ENCODE measurements around the gene NBAS.

The NBAS gene

GRCh38 chr2:15426606-15427005 is 134.5 kb downstream of the NBAS start:
- no peak for TF ChIP-seq FOXP2 (optimal IDR thresholded peaks at IDR 0.05; ENCODE audit: borderline replicate concordance, extremely low read depth, extremely low read length, insufficient read depth)
- TF ChIP-seq, protein P1, sequence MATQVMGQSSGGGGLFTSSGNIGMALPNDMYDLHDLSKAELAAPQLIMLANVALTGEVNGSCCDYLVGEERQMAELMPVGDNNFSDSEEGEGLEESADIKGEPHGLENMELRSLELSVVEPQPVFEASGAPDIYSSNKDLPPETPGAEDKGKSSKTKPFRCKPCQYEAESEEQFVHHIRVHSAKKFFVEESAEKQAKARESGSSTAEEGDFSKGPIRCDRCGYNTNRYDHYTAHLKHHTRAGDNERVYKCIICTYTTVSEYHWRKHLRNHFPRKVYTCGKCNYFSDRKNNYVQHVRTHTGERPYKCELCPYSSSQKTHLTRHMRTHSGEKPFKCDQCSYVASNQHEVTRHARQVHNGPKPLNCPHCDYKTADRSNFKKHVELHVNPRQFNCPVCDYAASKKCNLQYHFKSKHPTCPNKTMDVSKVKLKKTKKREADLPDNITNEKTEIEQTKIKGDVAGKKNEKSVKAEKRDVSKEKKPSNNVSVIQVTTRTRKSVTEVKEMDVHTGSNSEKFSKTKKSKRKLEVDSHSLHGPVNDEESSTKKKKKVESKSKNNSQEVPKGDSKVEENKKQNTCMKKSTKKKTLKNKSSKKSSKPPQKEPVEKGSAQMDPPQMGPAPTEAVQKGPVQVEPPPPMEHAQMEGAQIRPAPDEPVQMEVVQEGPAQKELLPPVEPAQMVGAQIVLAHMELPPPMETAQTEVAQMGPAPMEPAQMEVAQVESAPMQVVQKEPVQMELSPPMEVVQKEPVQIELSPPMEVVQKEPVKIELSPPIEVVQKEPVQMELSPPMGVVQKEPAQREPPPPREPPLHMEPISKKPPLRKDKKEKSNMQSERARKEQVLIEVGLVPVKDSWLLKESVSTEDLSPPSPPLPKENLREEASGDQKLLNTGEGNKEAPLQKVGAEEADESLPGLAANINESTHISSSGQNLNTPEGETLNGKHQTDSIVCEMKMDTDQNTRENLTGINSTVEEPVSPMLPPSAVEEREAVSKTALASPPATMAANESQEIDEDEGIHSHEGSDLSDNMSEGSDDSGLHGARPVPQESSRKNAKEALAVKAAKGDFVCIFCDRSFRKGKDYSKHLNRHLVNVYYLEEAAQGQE (IDR thresholded peaks at IDR 0.05; ENCODE audit: insufficient read depth in 1 of 2, low read depth in 2 of 2, low read length in 2 of 2) = no peak
- no peak for TF ChIP-seq TAF1 (IDR thresholded peaks at IDR 0.05; ENCODE audit: borderline replicate concordance, insufficient read depth, low read length)
- TF ChIP-seq POLR2AphosphoS5 (IDR thresholded peaks at IDR 0.05; ENCODE audit: low read depth, low read length) = no peak

- TF ChIP-seq POLR2AphosphoS5 (IDR thresholded peaks at IDR 0.05; ENCODE audit: low read depth, low read length) (no peak), FOXP2 (optimal IDR thresholded peaks at IDR 0.05; ENCODE audit: borderline replicate concordance, extremely low read depth, extremely low read length, insufficient read depth) (no peak), TAF1 (IDR thresholded peaks at IDR 0.05; ENCODE audit: borderline replicate concordance, insufficient read depth, low read length) (no peak), SIN3A (IDR thresholded peaks at IDR 0.05; ENCODE audit: borderline replicate concordance, insufficient read depth, low read length) (no peak)
- TF ChIP-seq, protein P1 (IDR thresholded peaks at IDR 0.05; ENCODE audit: insufficient read depth in 1 of 2, low read depth in 2 of 2, low read length in 2 of 2) = no peak
Measured at GRCh38 chr2:15425712-15426111, 135.4 kb downstream of the NBAS start.

- TF ChIP-seq FOXP2 (optimal IDR thresholded peaks at IDR 0.05; ENCODE audit: borderline replicate concordance, extremely low read depth, extremely low read length, insufficient read depth) (no peak), POLR2AphosphoS5 (IDR thresholded peaks at IDR 0.05; ENCODE audit: low read depth, low read length) (no peak), TAF1 (IDR thresholded peaks at IDR 0.05; ENCODE audit: borderline replicate concordance, insufficient read depth, low read length) (no peak), SIN3A (IDR thresholded peaks at IDR 0.05; ENCODE audit: borderline replicate concordance, insufficient read depth, low read length) (no peak)
- TF ChIP-seq, protein P1 (IDR thresholded peaks at IDR 0.05; ENCODE audit: insufficient read depth in 1 of 2, low read depth in 2 of 2, low read length in 2 of 2) = no peak
Measured at GRCh38 chr2:15421753-15422152, 139.4 kb downstream of the NBAS start.

DNA sequence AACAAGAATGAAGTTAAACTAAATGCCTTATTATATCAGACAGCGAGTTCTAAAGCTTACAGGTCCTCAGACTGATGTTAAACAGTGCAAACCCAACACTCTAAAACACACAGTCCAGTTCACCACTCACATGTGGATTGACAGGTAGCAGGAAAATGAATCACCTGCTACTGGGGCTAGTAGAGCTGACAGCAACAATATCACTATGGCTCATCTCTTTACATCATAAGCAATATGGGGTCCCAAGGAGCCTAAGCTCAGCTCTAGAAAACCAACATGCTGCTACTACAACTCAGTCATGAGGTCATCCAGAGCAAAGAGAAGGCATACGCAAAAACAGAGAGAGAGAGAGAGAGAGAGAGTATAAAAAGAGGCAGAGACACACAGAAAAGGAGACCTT is 145.4 kb downstream of the NBAS start:
- TF ChIP-seq SIN3A (IDR thresholded peaks at IDR 0.05; ENCODE audit: borderline replicate concordance, insufficient read depth, low read length) = no peak
- no peak for TF ChIP-seq POLR2AphosphoS5 (IDR thresholded peaks at IDR 0.05; ENCODE audit: low read depth, low read length)
- TF ChIP-seq FOXP2 (optimal IDR thresholded peaks at IDR 0.05; ENCODE audit: borderline replicate concordance, extremely low read depth, extremely low read length, insufficient read depth) = no peak
- TF ChIP-seq, protein P1 (IDR thresholded peaks at IDR 0.05; ENCODE audit: insufficient read depth in 1 of 2, low read depth in 2 of 2, low read length in 2 of 2) = no peak
- TF ChIP-seq TAF1 (IDR thresholded peaks at IDR 0.05; ENCODE audit: borderline replicate concordance, insufficient read depth, low read length) = no peak

DNA sequence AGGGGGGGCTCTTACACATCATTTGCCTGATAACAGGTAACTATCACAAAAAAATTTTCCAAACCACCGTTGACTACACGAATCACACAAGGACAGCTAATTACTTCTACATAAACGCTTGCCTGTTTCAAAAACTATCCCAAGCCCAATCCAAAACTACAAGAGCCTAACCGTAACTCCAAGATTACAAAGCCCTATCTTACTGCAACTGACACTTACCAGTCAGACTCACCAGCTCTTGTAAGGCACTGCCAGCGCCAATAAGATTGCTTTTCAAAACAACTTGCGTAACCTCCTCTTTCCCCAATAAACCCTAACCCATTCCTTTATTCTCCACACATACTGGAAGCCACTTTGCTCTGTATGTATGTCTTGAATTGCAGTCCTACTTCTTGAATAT is 148.4 kb downstream of the NBAS start:
- TF ChIP-seq TAF1 (IDR thresholded peaks at IDR 0.05; ENCODE audit: borderline replicate concordance, insufficient read depth, low read length) (no peak), FOXP2 (optimal IDR thresholded peaks at IDR 0.05; ENCODE audit: borderline replicate concordance, extremely low read depth, extremely low read length, insufficient read depth) (no peak), SIN3A (IDR thresholded peaks at IDR 0.05; ENCODE audit: borderline replicate concordance, insufficient read depth, low read length) (no peak), POLR2AphosphoS5 (IDR thresholded peaks at IDR 0.05; ENCODE audit: low read depth, low read length) (no peak)
- TF ChIP-seq, protein P1 (IDR thresholded peaks at IDR 0.05; ENCODE audit: insufficient read depth in 1 of 2, low read depth in 2 of 2, low read length in 2 of 2) = no peak

All from PFSK-1 (cell line).